Neural progenitor cell (in vitro differentiated cells): ENCODE measurements around the gene STRIP2. TPM values are rescaled to one million over a fixed set of nuclear protein-coding genes. Genes with fewer than 3 reads are reported as not detected.

Source experiments
- DNase-seq: peaks from one replicate; pipeline ENCODE4 v3.0.0-alpha.2; 2016; ENCODE audit warnings: low spot score
- H2AFZ ChIP-seq: fragments of 200-600 bp; sonication (generic); replicated peaks from 2 replicates; pipeline ENCODE4 v1.6.1; 2016; ENCODE audit warnings: antibody characterized with exemption
- H3F3A ChIP-seq: fragments of 200-600 bp; sonication (generic); 2 replicates; pipeline ENCODE4 v1.6.1; 2016; ENCODE audit warnings: antibody characterized with exemption, low read depth
- H3K27ac ChIP-seq: fragments of 200-600 bp; sonication (generic); 2 replicates; pipeline ENCODE4 v1.5.1; 2016; ENCODE audit warnings: mild to moderate bottlenecking
- H3K27me3 ChIP-seq: fragments of 200-600 bp; sonication (generic); 2 replicates; pipeline ENCODE4 v1.6.1; 2016; ENCODE audit warnings: mild to moderate bottlenecking, moderate library complexity
- H3K36me3 ChIP-seq: fragments of 200-600 bp; sonication (generic); 2 replicates; pipeline ENCODE4 v1.5.1; 2016
- H3K4me1 ChIP-seq: fragments of 200-600 bp; sonication (generic); 2 replicates; pipeline ENCODE4 v1.6.1; 2016; ENCODE audit warnings: mixed run types
- H3K4me2 ChIP-seq: fragments of 200-600 bp; sonication (generic); 2 replicates; pipeline ENCODE4 v1.6.1; 2016
- H3K4me3 ChIP-seq: fragments of 200-600 bp; sonication (generic); 2 replicates; pipeline ENCODE4 v1.5.1; 2016
- H3K79me2 ChIP-seq: fragments of 200-600 bp; sonication (generic); 2 replicates; pipeline ENCODE4 v1.6.1; 2016; ENCODE audit warnings: low read depth
- H3K9ac ChIP-seq: fragments of 200-600 bp; sonication (generic); 2 replicates; pipeline ENCODE4 v1.6.1; 2016
- H3K9me3 ChIP-seq: fragments of 200-600 bp; sonication (generic); 2 replicates; pipeline ENCODE4 v1.5.1; 2016; ENCODE audit warnings: low read depth
- H4K20me1 ChIP-seq: fragments of 200-600 bp; sonication (generic); 2 replicates; pipeline ENCODE4 v1.6.1; 2016; ENCODE audit warnings: low read depth
- H3K27ac Mint-ChIP-seq: 3 replicates; pipeline ENCODE4 v1.8.0; 2021; ENCODE audit warnings: mixed read lengths
- H3K27me3 Mint-ChIP-seq: 2 replicates; pipeline ENCODE4 v1.8.0; 2022; ENCODE audit warnings: low read depth, mild to moderate bottlenecking, inconsistent platforms, moderate library complexity, mixed read lengths; ENCODE audit not compliant: insufficient read depth
- H3K36me3 Mint-ChIP-seq: 3 replicates; pipeline ENCODE4 v1.8.0; 2021; ENCODE audit warnings: mixed read lengths
- H3K4me1 Mint-ChIP-seq: 3 replicates; pipeline ENCODE4 v1.8.0; 2021; ENCODE audit warnings: mixed read lengths
- H3K4me3 Mint-ChIP-seq: 3 replicates; pipeline ENCODE4 v1.8.0; 2021; ENCODE audit warnings: mild to moderate bottlenecking, moderate library complexity, mixed read lengths
- H3K9me3 Mint-ChIP-seq: 3 replicates; pipeline ENCODE4 v1.8.0; 2020; ENCODE audit warnings: mixed read lengths
- CTCF ChIP-seq: fragments of 200-600 bp; sonication (generic); IDR thresholded peaks from 2 replicates; pipeline ENCODE4 v1.5.1; 2017; ENCODE audit warnings: antibody characterized with exemption, mild to moderate bottlenecking
- EZH2 ChIP-seq: fragments of 200-600 bp; sonication (generic); IDR thresholded peaks from 2 replicates; pipeline ENCODE4 v1.6.1; 2017; ENCODE audit warnings: antibody characterized with exemption, mild to moderate bottlenecking, moderate library complexity
- EZH2phosphoT487 ChIP-seq: fragments of 200-600 bp; sonication (generic); IDR thresholded peaks from 2 replicates; pipeline ENCODE4 v1.6.1; 2017; ENCODE audit warnings: antibody characterized with exemption
- total RNA-seq: library from RNA; depleted of rRNA; stranded (reverse); fragments of >200 nt; gene quantifications from 2 replicates; pipeline ENCODE4 v1.2.3, GENCODE V29; 2015; ENCODE audit warnings: low replicate concordance

The STRIP2 gene
- total RNA-seq, 1 donor from 2014 or later, result 11.6 TPM

GRCh38 chr7:129427526-129428045, 6.6 kb upstream of the STRIP2 start:
- no peaks in the 10 kb centered on the region for H3K9me3 ChIP-seq
- no peak overlapping the region for H2AFZ ChIP-seq
- Mint-ChIP-seq H3K27ac (no peak overlapping the region), H3K4me1 (peaks cover under 1% of the 10 kb centered on the region), H3K4me3 (no peak overlapping the region), H3K27me3 (peaks cover 2% of the 10 kb centered on the region), H3K36me3 (peaks cover 12% of the 10 kb centered on the region), H3K9me3 (no peaks in the 10 kb centered on the region)
- H3K79me2 ChIP-seq, result no peaks in the 10 kb centered on the region
- H3K27ac ChIP-seq, result no peak overlapping the region
- H3K4me2 ChIP-seq, result no peak overlapping the region
- no peak for TF ChIP-seq CTCF
- no peak for TF ChIP-seq EZH2phosphoT487
- TF ChIP-seq EZH2, result no peak
- no peaks in the 10 kb centered on the region for H3K36me3 ChIP-seq
- no peaks in the 10 kb centered on the region for H3K4me1 ChIP-seq
- H3K27me3 ChIP-seq, result peaks cover 2% of the 10 kb centered on the region
- H4K20me1 ChIP-seq, result no peaks in the 10 kb centered on the region
- H3K9ac ChIP-seq, result no peak overlapping the region
- DNase-seq, result no peak
- no peak overlapping the region for H3K4me3 ChIP-seq
- H3F3A ChIP-seq, result peaks cover 6% of the 10 kb centered on the region

DNA sequence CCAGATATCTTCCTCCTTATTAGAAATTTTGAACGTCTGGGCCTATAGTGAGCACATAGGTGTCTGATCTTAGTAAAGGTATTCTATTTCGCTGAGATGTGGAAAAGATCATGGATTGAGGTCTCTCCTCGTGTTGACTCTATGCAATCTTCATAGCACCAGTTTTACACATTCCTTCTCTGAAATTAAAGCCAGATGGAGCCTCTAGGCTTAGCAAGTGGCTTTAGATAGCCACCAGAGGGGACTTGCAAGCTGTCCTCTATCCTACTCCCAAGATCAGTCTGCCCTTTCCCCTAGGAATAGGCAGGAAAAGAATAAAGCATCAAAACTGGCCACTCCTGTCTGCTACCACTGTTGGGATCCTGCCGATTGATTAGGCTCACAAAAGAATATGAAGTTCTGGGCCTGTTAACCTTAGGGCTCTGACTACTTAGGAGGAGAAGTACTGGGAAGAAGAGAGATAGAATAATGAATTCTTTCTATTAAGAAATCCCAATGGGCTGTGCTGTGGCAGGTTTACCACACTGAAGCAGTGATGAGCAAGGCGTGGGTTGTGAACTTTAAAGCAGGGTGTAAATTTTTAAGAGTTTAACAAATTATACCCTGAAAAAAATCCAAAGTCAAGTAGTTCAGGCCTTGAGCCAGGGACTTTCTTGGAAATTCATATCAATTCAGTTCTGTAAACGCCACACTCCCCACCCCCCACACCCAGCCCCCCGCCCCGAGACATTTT, 2.2 kb upstream of the STRIP2 start:
- DNase-seq, result no peak
- H4K20me1 ChIP-seq, result peaks cover 5% of the 10 kb centered on the region
- no peak overlapping the region for H2AFZ ChIP-seq
- H3K36me3 ChIP-seq, result no peaks in the 10 kb centered on the region
- no peak overlapping the region for H3K4me2 ChIP-seq
- TF ChIP-seq EZH2phosphoT487 (no peak), CTCF (no peak), EZH2 (no peak)
- H3K4me1 Mint-ChIP-seq, result peaks cover 19% of the 10 kb centered on the region
- H3K9ac ChIP-seq, result no peak overlapping the region
- no peaks in the 10 kb centered on the region for H3K9me3 Mint-ChIP-seq
- no peak overlapping the region for H3K27ac Mint-ChIP-seq
- H3K27me3 ChIP-seq, result peaks cover 15% of the 10 kb centered on the region
- no peak overlapping the region for H3K4me3 ChIP-seq
- no peaks in the 10 kb centered on the region for H3K9me3 ChIP-seq
- H3K4me1 ChIP-seq, result peaks cover 14% of the 10 kb centered on the region
- peaks cover 19% of the 10 kb centered on the region for H3K79me2 ChIP-seq
- peaks cover 11% of the 10 kb centered on the region for H3K27me3 Mint-ChIP-seq
- H3K27ac ChIP-seq, result no peak overlapping the region
- H3K36me3 Mint-ChIP-seq, result no peaks in the 10 kb centered on the region
- no peak overlapping the region for H3K4me3 Mint-ChIP-seq
- H3F3A ChIP-seq, result peaks cover 26% of the 10 kb centered on the region

DNA sequence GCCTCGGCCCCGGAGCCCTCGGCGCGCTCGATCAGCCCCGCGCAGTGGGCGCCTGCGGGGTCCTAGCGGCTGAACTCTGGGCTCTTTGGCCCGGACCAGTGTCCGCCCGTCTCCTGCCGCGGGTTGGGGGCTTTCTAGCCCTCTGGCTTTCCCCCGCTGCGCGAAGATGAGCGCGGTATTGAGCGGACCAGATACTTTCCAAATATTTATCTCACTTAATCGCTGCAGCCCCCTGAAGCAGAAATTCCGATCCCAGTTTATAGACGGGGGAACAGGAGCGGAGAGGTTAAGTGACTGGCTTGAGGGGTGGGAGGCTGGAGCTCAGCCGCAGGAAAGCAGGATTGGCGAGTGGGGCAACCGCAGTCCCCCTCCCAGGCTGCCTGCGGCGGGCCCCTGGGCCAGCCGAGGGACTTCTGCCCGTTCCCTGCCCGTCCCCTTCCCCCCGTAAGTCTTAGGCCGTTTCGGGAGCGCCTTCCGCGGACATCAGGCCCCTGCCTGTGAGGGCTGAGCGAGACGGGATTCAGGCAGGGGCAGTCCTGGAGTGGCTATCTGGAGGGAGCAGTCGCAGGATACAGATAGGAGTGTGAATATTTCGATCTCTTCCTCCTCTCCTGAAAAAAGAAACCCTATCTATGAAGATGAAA, 565 bp downstream of the STRIP2 start:
- H2AFZ ChIP-seq, result peak overlapping the region; percentile 95
- no peak overlapping the region for H3K27ac ChIP-seq
- TF ChIP-seq CTCF (no peak), EZH2 (no peak), EZH2phosphoT487 (no peak)
- H3K9ac ChIP-seq, result peak overlapping the region; percentile 67
- peak overlapping the region; percentile 94 for H3K4me2 ChIP-seq
- Mint-ChIP-seq H3K27me3 (peaks cover 11% of the 10 kb centered on the region), H3K9me3 (no peaks in the 10 kb centered on the region), H3K4me3 (peak overlapping the region; percentile 95), H3K4me1 (peaks cover 19% of the 10 kb centered on the region), H3K27ac (peak overlapping the region; percentile 90), H3K36me3 (no peaks in the 10 kb centered on the region)
- peak; percentile 70 for DNase-seq
- H3K4me1 ChIP-seq, result peaks cover 17% of the 10 kb centered on the region
- no peaks in the 10 kb centered on the region for H3K9me3 ChIP-seq
- H3K27me3 ChIP-seq, result peaks cover 15% of the 10 kb centered on the region
- H3K4me3 ChIP-seq, result peak overlapping the region; percentile 98
- H3F3A ChIP-seq, result peaks cover 26% of the 10 kb centered on the region
- peaks cover 19% of the 10 kb centered on the region for H3K79me2 ChIP-seq
- H3K36me3 ChIP-seq, result no peaks in the 10 kb centered on the region
- peaks cover 5% of the 10 kb centered on the region for H4K20me1 ChIP-seq
